Karpas-422 (cell line): ENCODE measurements around the gene KLHDC4. TPM values are rescaled to one million over a fixed set of nuclear protein-coding genes. Genes with fewer than 3 reads are reported as not detected.

ENCODE experiments used
- DNase-seq: peaks from one replicate; pipeline ENCODE4 v3.0.0-alpha.2; 2015
- H2AFZ ChIP-seq: fragments of 200-600 bp; sonication (generic); 2 replicates; pipeline ENCODE4 v1.6.1; 2014; ENCODE audit warnings: antibody characterized with exemption, low read length, mixed read lengths
- H3K27ac ChIP-seq: fragments of 200-600 bp; sonication (generic); 2 replicates; pipeline ENCODE4 v1.5.1; 2014; ENCODE audit warnings: mild to moderate bottlenecking, low read length, moderate library complexity
- H3K27me3 ChIP-seq: fragments of 200-600 bp; sonication (generic); 2 replicates; pipeline ENCODE4 v1.6.1; 2014; ENCODE audit warnings: low read length, mixed read lengths
- H3K36me3 ChIP-seq: fragments of 200-600 bp; sonication (generic); 2 replicates; pipeline ENCODE4 v1.6.1; 2014; ENCODE audit warnings: low read length, mixed read lengths; ENCODE audit not compliant: insufficient read depth
- H3K4me1 ChIP-seq: fragments of 200-600 bp; sonication (generic); 2 replicates; pipeline ENCODE4 v1.6.1; 2014; ENCODE audit warnings: mild to moderate bottlenecking, low read length, mixed read lengths
- H3K4me2 ChIP-seq: fragments of 200-600 bp; sonication (generic); 2 replicates; pipeline ENCODE4 v1.6.1; 2014; ENCODE audit warnings: low read length, low read depth, mild to moderate bottlenecking; ENCODE audit not compliant: poor library complexity, severe bottlenecking
- H3K4me3 ChIP-seq: fragments of 200-600 bp; sonication (generic); 2 replicates; pipeline ENCODE4 v1.5.1; 2014; ENCODE audit warnings: mild to moderate bottlenecking, antibody characterized with exemption, low read length, mixed read lengths
- H3K79me2 ChIP-seq: fragments of 200-600 bp; sonication (generic); 2 replicates; pipeline ENCODE4 v1.6.1; 2014; ENCODE audit warnings: mild to moderate bottlenecking, low read length, mixed read lengths
- H3K9ac ChIP-seq: fragments of 200-600 bp; sonication (generic); 2 replicates; pipeline ENCODE4 v1.6.0; 2014; ENCODE audit warnings: low read length
- H3K9me2 ChIP-seq: fragments of 200-600 bp; sonication (generic), shearing (Covaris generic); replicated peaks from 2 replicates; pipeline ENCODE4 v1.6.0; 2014; ENCODE audit warnings: mild to moderate bottlenecking, low read length, moderate library complexity; ENCODE audit not compliant: insufficient read depth
- H3K9me3 ChIP-seq: fragments of 300-700, 200-600 bp; sonication (generic); 2 replicates; pipeline ENCODE4 v1.6.1; 2014; ENCODE audit warnings: low read length, mixed read lengths
- H4K20me1 ChIP-seq: fragments of 200-600 bp; sonication (generic); 2 replicates; pipeline ENCODE4 v1.6.1; 2014; ENCODE audit warnings: mild to moderate bottlenecking, antibody characterized with exemption, low read length, low read depth; ENCODE audit not compliant: insufficient read depth
- total RNA-seq: library from RNA; depleted of rRNA; stranded (reverse); fragments of >200 nt; shearing (Covaris generic); gene quantifications from 2 replicates; pipeline ENCODE4 v1.2.3, GENCODE V29; 2014; ENCODE audit warnings: low replicate concordance

The KLHDC4 gene
- total RNA-seq, 1 experiment from 2014 or later = 21.1 TPM

- DNase-seq = no peak
- Histone ChIP-seq H3K9me2 (no peaks in the 10 kb centered on the region), H3K4me3 (no peak overlapping the region), H2AFZ (no peak overlapping the region), H3K9ac (no peak overlapping the region), H3K36me3 (peaks cover 12% of the 10 kb centered on the region), H3K9me3 (no peaks in the 10 kb centered on the region), H3K27ac (no peak overlapping the region), H3K4me2 (no peak overlapping the region), H3K79me2 (peaks cover 48% of the 10 kb centered on the region), H3K4me1 (peaks cover 17% of the 10 kb centered on the region), H4K20me1 (peaks cover 13% of the 10 kb centered on the region), H3K27me3 (no peaks in the 10 kb centered on the region)
Observed at GRCh38 chr16:87762620-87763019, 3.2 kb downstream of the KLHDC4 start.

GRCh38 chr16:87762071-87762571 is 3.7 kb downstream of the KLHDC4 start:
- peaks cover 16% of the 10 kb centered on the region for H3K4me1 ChIP-seq
- H3K9ac ChIP-seq = no peak overlapping the region
- no peak for DNase-seq
- no peak overlapping the region for H3K4me2 ChIP-seq
- peaks cover 48% of the 10 kb centered on the region for H3K79me2 ChIP-seq
- H3K36me3 ChIP-seq = peaks cover 12% of the 10 kb centered on the region
- no peaks in the 10 kb centered on the region for H3K27me3 ChIP-seq
- H4K20me1 ChIP-seq = peaks cover 13% of the 10 kb centered on the region
- H3K9me3 ChIP-seq = no peaks in the 10 kb centered on the region
- no peaks in the 10 kb centered on the region for H3K9me2 ChIP-seq
- H3K4me3 ChIP-seq = no peak overlapping the region
- no peak overlapping the region for H2AFZ ChIP-seq
- H3K27ac ChIP-seq = no peak overlapping the region

GRCh38 chr16:87761060-87761459 is 4.7 kb downstream of the KLHDC4 start:
- Histone ChIP-seq H3K9me2 (no peaks in the 10 kb centered on the region), H2AFZ (no peak overlapping the region), H3K79me2 (peaks cover 48% of the 10 kb centered on the region), H4K20me1 (peaks cover 13% of the 10 kb centered on the region), H3K4me2 (no peak overlapping the region), H3K27me3 (no peaks in the 10 kb centered on the region), H3K36me3 (peaks cover 12% of the 10 kb centered on the region), H3K9me3 (no peaks in the 10 kb centered on the region), H3K27ac (no peak overlapping the region), H3K4me1 (peaks cover 7% of the 10 kb centered on the region), H3K4me3 (no peak overlapping the region), H3K9ac (no peak overlapping the region)
- DNase-seq = no peak

- Histone ChIP-seq H2AFZ (no peak overlapping the region), H3K4me2 (no peak overlapping the region), H3K27ac (no peak overlapping the region), H3K9ac (no peak overlapping the region), H3K4me1 (no peaks in the 10 kb centered on the region), H4K20me1 (peaks cover 7% of the 10 kb centered on the region; the same call in 1 of the 2 replicates), H3K27me3 (no peaks in the 10 kb centered on the region), H3K9me3 (no peaks in the 10 kb centered on the region), H3K9me2 (no peaks in the 10 kb centered on the region), H3K79me2 (peaks cover 23% of the 10 kb centered on the region), H3K4me3 (no peak overlapping the region), H3K36me3 (peaks cover 14% of the 10 kb centered on the region)
- DNase-seq = no peak
Observed at GRCh38 chr16:87757841-87758426, 7.9 kb downstream of the KLHDC4 start.

DNA sequence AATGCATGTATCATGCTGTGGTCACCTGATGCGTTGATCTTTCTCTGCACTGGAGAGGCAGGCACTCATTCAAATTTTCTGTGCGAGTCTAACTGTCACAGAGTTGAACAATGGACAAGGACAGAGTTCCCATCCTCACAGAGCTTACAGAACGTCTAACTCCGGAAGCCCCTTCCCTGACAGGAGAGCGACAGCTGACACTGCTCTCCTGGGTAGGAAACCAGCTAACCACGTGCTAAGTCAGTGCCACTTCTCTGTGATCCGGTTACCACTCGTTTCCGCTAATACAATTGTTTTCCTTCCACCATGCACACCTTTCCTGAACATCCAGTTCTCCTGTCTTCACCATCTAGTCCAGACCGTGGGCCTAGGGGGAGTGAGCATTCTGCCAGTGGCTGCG is 11.3 kb downstream of the KLHDC4 start:
- H4K20me1 ChIP-seq = no peaks in the 10 kb centered on the region; the same call in 1 of the 2 replicates
- no peak for DNase-seq
- no peak overlapping the region for H3K27ac ChIP-seq
- no peaks in the 10 kb centered on the region for H3K4me1 ChIP-seq
- no peaks in the 10 kb centered on the region for H3K9me3 ChIP-seq
- peaks cover 8% of the 10 kb centered on the region; the same call in 1 of the 2 replicates for H3K79me2 ChIP-seq
- no peak overlapping the region for H2AFZ ChIP-seq
- H3K9ac ChIP-seq = no peak overlapping the region
- no peaks in the 10 kb centered on the region for H3K27me3 ChIP-seq
- H3K9me2 ChIP-seq = no peaks in the 10 kb centered on the region
- no peak overlapping the region for H3K4me3 ChIP-seq
- no peak overlapping the region for H3K4me2 ChIP-seq
- peaks cover 8% of the 10 kb centered on the region; the same call in 1 of the 2 replicates for H3K36me3 ChIP-seq

- Histone ChIP-seq H3K4me2 (no peak overlapping the region), H3K27me3 (no peaks in the 10 kb centered on the region), H3K9me3 (no peaks in the 10 kb centered on the region), H3K9me2 (no peaks in the 10 kb centered on the region), H2AFZ (no peak overlapping the region), H3K4me3 (no peak overlapping the region), H4K20me1 (no peaks in the 10 kb centered on the region; the same call in 1 of the 2 replicates), H3K36me3 (peaks cover 6% of the 10 kb centered on the region; the same call in 1 of the 2 replicates), H3K27ac (no peak overlapping the region), H3K4me1 (no peaks in the 10 kb centered on the region), H3K79me2 (0 out of 2 replicates have a peak, but pooled peaks cover 3% of the 10 kb centered on the region), H3K9ac (no peak overlapping the region)
- no peak for DNase-seq
Observed at GRCh38 chr16:87747626-87748414, 18.0 kb downstream of the KLHDC4 start.

- H3K4me3 ChIP-seq = no peak overlapping the region
Observed at GRCh38 chr16:87746178-87746577, 19.6 kb downstream of the KLHDC4 start.

More at GRCh38 chr16:87746178-87746577, 19.6 kb downstream of the KLHDC4 start:
- H2AFZ ChIP-seq = no peak overlapping the region
- no peaks in the 10 kb centered on the region; the same call in 1 of the 2 replicates for H4K20me1 ChIP-seq
- no peaks in the 10 kb centered on the region for H3K27me3 ChIP-seq
- DNase-seq = no peak
- H3K9me2 ChIP-seq = no peaks in the 10 kb centered on the region
- H3K79me2 ChIP-seq = 0 out of 2 replicates have a peak, but pooled peaks cover 4% of the 10 kb centered on the region
- no peak overlapping the region for H3K27ac ChIP-seq
- H3K9ac ChIP-seq = no peak overlapping the region
- peaks cover 6% of the 10 kb centered on the region; the same call in 1 of the 2 replicates for H3K36me3 ChIP-seq
- no peaks in the 10 kb centered on the region for H3K4me1 ChIP-seq
- no peak overlapping the region for H3K4me2 ChIP-seq
- no peaks in the 10 kb centered on the region for H3K9me3 ChIP-seq
